ENCODE results near the gene FHOD3.

FHOD3 gene

GRCh38 chr18:36490897-36491296, 193.4 kb downstream of the FHOD3 start:
- DNase-seq, result no peak

- no peak for DNase-seq
These were observed 195.3 kb downstream of the FHOD3 start for GRCh38 chr18:36492604-36493329.

GRCh38 chr18:36493349-36494159, 196.0 kb downstream of the FHOD3 start:
- no peak for DNase-seq

DNA sequence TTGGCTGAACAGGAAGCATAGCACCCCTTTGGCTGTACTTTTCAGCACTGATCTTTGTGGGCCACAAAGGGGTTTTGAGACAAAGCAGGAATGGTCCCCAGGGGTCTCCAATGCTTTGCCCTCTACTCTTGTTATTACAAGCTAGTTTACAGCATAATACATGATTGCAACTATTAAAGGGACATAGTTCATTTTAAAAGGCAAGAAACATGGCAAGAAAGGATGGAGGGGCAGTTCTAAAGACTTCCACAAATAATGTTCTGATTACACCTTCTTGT, 196.6 kb downstream of the FHOD3 start:
- DNase-seq, result no peak

DNA sequence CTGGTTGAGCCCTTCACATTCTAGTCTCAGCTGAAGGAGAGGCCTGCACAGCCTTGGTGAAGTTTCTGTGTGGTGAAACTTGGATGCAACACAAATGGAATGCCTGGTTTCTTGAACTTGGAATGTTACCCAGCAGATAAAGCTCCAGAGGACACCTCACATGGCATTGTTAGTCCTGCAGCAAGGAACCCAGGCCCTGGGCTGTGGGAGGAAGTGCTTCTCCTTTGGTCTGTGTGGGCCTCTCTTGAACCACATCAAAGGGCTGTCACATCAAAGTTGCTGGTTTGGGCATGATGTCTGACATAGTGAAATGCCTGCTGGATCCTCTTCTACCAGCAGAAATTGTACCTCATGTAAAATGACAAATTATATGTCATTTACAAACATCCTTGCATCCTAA, 198.5 kb downstream of the FHOD3 start:
- DNase-seq, result peak in 1 of 2 experiments; percentile 11

DNA sequence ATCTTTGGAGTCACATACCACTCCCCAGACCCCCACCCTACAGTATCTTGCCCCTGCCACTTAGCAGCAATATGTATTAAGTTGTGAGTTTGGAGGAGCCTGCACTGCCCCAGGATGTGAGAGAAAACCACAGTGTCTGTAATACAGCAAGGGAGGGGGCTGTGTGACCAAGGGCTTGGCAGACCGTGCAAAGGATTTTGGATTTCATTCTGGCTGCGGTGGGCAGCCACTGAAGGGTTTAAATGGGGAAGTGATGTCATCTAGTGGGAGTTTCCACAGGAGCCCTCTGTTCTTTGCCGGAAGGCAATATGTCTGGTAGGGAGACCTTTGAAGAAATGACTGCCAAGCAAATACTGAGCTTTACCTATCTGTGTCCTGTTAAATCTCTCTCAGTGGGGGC, 202.4 kb downstream of the FHOD3 start:
- peak; percentile 80 to 82 for DNase-seq

GRCh38 chr18:36501100-36501499, 203.6 kb downstream of the FHOD3 start:
- DNase-seq, result no peak

- DNase-seq, result no peak
These were observed 206.0 kb downstream of the FHOD3 start for GRCh38 chr18:36503477-36503876.

GRCh38 chr18:36504928-36505327, 207.4 kb downstream of the FHOD3 start:
- no peak for DNase-seq

- no peak for DNase-seq
These were observed 208.2 kb downstream of the FHOD3 start for GRCh38 chr18:36505665-36506064.

GRCh38 chr18:36509646-36510197, 212.2 kb downstream of the FHOD3 start:
- DNase-seq, result no peak

DNA sequence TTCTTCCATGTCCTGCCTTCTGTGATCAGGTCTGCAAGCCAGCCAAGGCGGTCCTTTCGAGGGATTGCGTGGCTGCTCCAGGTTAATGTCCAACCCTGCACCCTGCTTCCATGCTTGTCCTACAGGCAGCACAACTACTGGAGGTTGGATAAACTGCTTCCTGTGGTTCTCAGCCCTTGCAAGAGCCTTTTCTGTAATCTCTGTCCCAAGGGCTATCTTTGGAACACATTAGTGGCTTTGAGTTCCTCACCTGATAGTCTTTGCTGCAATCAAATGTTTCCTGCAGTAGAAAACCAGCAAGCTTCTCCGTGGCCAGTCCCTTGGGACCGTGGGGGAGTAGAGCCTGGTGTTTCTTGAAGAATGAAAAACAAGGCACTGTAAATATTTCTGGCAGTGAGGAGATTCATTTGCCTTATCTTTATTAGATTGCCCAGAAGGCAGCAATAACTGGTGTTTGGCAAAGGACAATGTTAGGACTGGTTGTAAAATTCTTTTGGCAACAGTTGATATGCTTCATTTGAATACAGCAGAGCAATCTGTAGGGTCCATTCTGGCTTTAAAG, 214.4 kb downstream of the FHOD3 start:
- DNase-seq, result no peak

GRCh38 chr18:36513556-36513955, 216.0 kb downstream of the FHOD3 start:
- no peak for DNase-seq

DNA sequence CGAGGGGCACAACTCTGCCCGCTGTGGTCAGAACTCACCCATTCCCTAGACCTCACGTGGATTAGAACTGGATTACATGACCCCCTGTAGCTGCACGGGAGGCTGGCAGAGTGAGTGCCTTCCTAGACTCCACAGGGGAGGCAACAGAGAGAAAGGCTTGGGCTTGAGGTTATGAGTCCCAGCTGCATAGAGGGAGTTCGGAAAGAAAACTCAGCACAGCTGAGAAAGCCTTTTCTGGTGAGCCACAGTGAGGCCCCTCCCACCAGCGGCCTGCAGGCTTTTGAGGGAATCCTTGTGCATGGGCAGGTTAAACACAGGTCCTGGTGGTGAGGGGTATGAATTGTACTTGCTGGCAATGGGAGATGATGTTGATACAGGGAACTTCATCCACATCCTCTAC, 217.3 kb downstream of the FHOD3 start:
- no peak for DNase-seq

DNA sequence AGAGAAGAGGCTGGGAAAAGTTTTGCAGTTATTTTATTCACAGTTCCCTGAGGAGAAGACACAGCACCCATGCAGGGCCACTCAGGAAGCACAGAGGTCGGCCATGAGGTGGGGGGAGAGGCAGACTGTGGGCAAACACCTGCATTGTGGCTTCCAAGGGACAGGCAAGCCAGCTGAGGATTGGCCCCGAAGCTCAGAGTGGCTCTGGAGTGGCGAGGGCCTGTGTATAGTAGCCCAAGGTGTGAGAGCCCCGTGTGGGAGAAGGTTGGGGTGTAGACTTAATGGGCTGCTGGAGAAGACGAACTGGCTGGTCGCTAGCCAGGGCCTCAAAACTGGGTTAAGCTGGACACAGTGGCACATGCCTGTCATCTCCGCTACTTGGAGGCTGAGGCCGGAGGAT, 218.7 kb downstream of the FHOD3 start:
- DNase-seq, result no peak

GRCh38 chr18:36516726-36517125, 219.2 kb downstream of the FHOD3 start:
- no peak for DNase-seq

GRCh38 chr18:36518839-36519238, 221.3 kb downstream of the FHOD3 start:
- DNase-seq, result no peak

- no peak for DNase-seq
These were observed 221.8 kb downstream of the FHOD3 start for GRCh38 chr18:36519358-36519757.

GRCh38 chr18:36522509-36522908, 225.0 kb downstream of the FHOD3 start:
- DNase-seq, result no peak

DNA sequence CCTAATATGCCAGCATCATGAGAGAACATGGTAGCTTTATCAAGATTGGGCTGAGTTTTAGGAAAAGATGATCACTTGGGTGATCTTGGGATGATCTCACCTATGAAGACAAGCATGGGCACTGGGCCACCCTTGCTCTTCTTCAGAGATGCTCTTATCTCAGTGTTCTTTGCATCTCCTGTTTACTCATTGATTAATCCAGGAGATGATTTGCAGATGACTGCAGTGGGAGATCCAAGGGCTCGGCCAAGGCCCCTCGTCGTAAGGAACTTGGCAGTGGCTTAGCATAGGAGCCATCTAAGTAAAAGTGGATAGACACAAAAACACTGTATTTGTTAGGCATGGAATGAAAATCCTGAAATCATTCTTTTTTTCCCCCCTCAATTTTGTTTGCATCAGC, 228.4 kb downstream of the FHOD3 start:
- DNase-seq, result no peak

GRCh38 chr18:36526611-36527010, 229.1 kb downstream of the FHOD3 start:
- DNase-seq, result no peak

DNA sequence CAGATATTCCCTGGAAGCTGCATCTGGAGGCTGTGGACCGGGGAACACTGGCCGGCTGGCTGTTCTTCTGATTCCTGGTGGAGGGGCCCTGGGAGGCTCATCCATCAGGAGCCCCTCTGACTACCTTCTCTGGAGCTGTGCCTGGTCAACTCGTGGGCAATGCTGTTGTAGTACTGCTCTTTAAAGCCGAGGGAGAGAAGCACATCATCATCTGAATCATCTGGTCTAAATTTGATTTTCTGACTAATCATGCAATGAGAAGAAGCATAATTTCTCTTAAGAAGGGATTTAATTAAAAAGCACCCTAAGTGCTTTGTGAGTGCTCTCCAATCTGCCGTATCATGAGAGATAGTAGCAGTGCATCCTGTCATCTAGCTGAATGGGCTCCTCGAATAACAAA, 229.5 kb downstream of the FHOD3 start:
- no peak for DNase-seq

DNA sequence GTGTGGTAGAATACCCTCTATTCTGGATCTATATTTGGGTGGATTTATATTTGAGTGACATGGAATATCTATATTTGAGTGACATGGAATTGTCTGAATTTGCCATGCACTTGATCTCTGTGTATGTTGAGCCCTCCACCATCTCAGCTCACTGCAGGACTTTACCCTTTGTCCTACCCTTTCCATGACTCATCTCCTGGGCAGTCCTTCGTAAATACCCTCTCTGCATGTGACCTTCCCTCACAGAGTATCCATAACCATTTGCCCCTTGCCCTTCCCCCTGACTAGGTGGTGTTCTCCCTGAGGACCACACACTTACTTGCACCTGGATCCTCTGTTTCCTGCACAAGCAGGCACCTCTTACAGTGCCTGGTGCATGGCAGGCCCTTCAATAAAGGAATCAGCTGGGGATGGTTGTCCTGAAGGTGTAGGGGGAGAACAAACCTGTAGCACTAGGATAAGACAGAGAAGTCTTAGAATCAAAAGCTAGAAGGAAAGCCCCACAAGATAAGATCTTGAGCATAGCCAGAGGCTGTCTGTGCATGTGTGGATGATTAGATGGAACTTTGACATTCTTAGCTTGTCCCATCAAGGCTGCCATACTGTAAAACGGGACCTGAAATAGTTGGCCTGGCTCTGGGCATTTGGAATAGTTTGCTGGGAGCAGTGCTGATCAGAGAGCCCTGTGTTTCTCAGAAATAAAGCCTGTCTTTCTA, 230.4 kb downstream of the FHOD3 start:
- DNase-seq, result no peak
